GM19240 (cell line): ENCODE data around the gene TMPRSS4.
"Not testable (repeated sequence)": the region's sequence is repeated elsewhere in the genome, so short reads cannot be mapped to it uniquely, and the experiment has no call there.

Source experiments
- DNase-seq: peaks from one replicate; pipeline ENCODE4 v3.0.0; 2011; ENCODE audit warnings: low spot score; ENCODE audit not compliant: insufficient read length

TMPRSS4 gene

DNA sequence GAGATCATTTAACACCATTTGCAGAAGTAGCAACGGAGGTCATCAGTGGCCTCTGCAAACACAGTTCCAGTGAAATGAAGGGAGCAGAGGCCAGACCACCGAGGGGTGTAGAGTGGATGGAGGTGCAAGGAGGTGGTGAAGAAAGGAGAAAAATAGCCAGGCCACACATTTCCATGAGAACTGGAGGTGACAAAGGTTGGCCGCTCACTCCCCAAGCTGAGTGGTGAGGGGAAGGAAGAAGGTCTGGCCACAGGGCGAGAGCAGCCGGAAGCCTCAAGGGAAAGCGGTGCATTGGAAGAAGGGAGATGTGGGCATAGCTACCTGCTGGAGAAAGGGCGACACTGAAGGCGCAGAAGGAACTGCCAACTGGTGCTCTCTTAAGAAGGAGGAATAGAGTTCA, 20.1 kb upstream of the TMPRSS4 start:
- DNase-seq: no peak

- DNase-seq: no peak
Observed at GRCh38 chr11:118057251-118058145, 19.4 kb upstream of the TMPRSS4 start.

- DNase-seq: no peak
Observed at GRCh38 chr11:118058311-118059245, 18.3 kb upstream of the TMPRSS4 start.

DNA sequence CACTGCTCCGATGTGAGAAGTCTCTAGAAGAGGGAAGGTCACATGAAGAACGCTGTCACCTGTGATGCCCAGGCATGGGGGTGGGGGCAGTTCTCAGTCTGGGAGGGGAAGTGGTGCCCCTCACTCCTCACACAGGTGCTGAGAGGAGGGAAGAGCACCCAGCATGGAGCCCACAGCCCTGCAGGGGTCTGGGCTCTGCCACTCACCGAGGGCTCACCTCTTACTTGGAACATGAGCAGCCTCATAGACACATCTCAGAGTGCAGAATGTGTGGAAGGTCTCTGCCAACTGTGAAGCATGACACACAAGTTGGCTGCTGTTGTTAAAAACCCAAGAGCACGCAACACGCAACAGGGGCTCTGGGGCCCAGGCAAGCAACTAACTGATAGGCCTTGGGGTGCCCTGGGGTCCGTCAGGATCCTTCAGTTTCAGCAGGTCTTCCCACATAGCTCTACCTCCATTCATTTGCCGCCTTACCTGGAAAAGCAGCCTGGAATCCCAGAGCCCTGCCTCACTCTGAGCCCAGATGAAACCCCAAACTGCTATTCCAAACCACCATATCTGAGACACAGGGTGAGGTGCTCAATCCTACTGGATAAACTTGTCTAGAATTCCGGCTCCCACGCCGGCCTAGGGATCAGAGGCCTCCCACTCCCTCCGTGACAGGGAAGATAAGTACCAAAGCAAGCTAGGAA, 17.5 kb upstream of the TMPRSS4 start:
- DNase-seq: no peak

GRCh38 chr11:118060081-118060661, 16.7 kb upstream of the TMPRSS4 start:
- no peak for DNase-seq

DNA sequence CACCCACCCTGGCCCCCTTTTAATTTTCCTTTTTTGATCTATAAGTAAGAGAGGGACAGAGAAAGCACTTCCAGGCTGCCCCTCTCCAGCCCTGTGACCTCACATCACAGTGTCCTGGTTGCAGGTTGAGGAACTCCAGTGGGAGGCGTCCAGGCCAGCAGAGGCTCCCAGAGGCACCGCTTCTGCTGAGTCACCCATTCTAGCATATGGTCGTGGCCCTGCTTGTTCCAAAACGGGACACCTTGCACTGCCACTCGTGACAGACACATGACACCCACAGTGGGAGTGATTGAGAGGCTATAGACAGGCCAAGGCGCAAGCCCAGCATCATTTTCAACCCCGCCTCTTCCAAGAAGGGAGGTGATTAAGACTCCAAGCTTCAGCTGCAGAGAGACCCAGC, 16.0 kb upstream of the TMPRSS4 start:
- DNase-seq: no peak

DNA sequence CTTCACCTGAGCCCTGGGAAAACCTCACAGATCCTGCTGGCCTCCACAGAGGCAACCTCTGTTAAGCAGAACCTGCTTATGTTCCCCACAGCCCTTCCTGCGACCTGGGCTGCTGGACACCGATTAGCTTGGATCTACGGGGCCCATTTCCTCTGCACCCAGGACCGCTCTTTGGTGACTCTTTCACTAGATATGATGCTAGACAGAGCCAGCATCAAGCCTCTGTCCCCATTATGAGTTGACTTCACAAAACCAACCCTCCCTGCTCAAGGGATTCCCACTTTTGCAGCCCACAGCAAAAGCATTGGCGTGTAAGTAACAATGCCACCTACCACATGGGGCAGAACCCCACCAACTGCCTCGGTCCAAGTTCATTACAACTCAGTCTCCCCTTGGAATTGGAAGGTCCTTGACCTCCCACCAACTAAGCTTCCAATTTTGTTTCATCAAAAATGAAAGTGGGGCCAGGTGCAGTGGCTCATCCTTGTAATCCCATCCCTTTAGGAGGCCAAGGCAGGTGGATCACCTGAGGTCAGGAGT, 15.2 kb upstream of the TMPRSS4 start:
- DNase-seq: no peak

DNA sequence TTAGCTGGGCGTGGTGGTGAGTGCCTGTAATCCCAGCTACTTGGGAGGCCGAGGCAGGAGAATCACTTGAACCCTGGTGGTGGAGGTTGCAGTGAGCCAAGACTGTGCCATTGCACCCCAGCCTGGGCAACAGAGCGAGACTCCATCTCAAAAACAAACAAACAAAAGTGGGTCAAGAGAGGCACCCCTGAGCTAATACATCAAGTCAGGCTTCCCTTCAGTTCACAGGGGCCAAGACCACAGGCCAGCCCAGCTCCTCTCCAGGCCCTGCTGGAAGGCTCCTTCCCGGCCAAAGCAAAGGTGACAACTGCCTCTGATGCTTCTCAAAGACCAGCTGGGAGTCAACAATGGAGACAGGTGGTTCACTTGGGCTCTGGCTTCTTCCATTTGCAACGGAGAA, 14.7 kb upstream of the TMPRSS4 start:
- DNase-seq: not testable (repeated sequence)

- DNase-seq: not testable (repeated sequence)
Observed at GRCh38 chr11:118062631-118063030, 14.2 kb upstream of the TMPRSS4 start.

DNA sequence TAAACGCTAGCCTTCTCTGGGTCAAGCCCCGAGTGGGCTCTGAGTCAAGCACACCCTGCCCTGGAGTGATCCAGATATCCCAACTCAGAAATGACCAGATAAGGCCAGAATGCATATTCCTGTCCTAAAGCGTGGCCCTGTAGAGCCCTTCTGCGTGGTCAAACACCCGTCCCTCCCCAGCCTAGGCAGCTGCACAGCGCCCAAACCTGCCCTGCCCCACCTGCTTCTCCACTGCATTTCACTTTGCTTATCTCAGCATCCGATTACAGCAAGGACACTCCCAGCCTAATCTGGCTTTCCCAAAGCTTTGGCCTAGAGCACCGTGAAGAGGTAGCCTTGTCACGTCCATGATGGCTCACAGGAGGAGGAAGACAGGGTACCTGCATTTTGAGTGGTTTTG, 11.9 kb upstream of the TMPRSS4 start:
- DNase-seq: no peak

DNA sequence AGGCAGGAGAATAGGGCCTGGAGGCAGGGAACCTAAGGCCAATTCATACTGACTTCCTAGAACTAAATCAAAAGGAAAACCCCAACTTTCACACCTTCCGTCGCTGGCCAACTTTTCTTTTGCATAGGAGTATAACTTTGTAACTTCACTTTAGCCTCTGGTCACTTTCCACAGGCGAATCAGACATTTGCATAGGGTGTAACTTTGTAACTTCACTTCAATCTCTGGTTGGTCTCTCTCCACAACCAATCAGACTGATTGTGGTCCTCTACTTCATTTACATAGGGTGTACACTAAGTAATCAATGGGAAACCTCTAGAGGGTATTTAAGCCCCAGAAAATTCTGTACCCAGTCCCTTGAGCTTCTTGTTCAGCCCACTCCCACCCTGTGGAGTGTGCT, 11.5 kb upstream of the TMPRSS4 start:
- no peak for DNase-seq

- DNase-seq: no peak
Observed at GRCh38 chr11:118067006-118067405, 9.9 kb upstream of the TMPRSS4 start.

DNA sequence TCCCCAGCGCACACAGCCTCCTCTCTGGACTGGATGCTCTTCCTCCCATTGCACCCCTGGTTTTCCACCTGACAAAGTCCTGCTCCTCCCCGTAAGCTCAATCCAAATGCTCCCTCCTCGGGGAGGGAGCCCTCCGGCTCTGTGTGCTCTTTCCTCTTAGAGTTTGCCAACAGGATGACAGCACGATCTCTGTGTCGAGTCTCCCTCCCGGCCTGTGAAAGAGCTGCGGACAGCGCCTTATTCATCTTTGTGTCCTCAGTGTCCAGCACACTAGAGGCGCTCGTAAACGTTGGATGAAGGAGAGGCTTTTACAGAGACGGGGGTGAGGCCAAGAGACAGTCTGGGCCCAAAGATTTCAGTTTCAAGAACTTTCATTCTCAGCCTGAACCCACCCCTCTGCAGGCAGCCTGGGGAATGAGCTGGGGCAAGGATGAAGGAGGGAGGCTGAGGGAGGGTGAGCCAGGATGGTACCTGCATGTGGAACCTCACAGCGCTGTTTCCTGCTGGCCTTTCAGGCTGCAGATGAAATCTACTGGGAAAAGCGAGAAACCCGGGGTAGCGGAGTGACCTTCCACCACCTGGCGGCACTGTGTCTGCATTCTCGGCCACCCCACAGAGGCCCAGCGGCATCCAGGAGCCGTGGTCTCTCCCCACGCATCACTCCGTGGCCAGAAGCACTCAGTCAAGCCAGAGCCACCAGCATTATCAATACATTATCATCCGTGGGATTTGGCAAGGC, 8.5 kb upstream of the TMPRSS4 start:
- no peak for DNase-seq

DNA sequence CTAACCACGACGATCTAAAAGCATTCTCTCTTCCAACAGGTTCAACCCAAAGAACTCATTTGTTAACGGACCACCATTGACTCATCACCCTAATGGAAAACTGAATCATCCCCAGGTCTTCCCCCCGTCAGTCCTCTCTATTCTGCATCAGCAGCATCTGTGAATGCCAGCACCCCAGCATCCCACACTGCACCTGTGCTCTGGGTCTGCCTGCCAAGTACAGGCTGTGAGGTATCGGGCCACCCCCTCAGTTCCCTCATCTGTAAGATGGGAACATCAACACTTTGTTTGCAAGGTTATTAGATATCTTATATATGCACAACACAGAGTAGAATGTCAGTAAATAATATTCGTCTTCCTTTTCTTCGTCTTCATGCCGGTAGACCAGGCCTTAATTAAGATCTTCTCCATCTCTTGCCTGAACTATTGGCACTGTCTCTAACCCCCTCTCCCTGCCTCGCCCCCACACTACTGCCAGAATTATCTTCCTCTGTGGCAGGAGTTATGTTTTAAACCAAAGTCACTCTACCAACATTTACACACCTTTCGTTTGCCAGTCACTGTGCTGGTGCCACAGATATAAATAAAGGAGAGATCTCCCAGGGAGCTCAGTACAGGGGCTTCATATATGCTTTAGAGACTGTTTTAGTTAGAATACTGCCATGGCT, 7.8 kb upstream of the TMPRSS4 start:
- DNase-seq: no peak

- DNase-seq: no peak
Observed at GRCh38 chr11:118071416-118072030, 5.4 kb upstream of the TMPRSS4 start.

DNA sequence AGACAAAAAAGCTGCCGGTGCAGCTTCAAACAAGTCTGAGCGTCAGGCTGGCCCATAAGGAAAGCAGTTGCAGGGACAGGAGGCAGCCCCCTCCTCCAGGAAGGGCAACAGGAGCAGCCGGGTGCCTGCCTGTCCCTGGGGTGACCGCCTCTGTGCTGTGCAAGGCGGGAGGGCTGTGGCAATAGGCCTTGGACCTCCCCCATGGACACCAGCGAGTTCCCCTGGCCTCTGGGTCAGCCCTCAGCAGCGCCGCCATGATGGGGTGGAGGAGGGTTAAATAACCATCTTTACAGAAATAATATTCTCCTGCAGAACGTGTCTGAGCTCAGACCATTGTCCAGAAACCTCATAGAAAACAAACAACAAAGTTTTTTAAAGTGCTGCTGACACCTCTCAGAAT, 3.3 kb upstream of the TMPRSS4 start:
- DNase-seq: no peak

DNA sequence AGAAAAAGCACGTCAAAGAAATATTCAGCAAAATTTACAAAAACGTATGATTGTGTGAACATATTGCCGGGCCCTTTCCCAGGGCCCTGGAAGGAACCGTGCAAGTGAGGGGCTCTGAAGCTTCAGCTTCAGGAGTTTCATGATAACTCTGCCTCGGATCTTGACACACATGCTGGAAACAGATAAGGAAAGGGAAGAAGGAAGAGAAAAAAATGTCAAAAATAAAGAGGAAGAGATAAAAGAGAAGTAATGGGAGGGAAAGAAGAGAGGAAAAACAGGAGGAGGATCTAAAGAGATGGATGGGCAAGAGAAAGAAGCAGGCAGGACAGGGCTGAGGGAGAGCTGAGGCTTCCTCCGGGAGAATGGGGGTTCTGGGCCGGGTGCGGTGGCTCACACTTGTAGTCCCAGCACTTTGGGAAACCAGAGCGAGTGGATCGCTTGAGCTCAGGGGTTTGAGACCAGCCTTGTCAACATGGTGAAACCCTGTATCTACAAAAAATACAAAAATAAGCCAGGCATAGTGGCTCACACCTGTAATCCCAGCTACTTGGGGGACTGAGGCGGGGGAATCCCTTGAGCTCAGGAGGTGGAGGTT, 2.7 kb upstream of the TMPRSS4 start:
- no peak for DNase-seq

DNA sequence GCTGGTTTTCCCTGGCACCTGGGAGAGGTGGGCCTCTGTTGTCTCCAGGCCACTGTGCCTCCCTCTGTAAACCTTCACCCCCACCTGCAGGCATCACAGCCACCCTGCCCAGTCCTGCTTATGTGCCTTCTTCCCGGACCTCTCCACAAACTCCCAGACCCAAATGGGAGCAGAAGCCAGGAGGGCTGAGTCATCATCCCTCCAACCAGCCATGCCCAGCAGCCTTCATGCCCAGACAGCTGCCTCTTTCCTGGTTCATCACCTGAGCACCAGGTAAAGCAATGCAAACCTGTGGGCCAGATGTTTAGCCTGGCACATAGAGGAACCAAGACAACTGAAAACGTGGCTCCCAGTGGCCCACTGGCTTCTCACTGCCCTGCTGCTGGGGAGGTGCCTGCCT, 2.1 kb upstream of the TMPRSS4 start:
- no peak for DNase-seq

GRCh38 chr11:118078911-118079411, 2.1 kb downstream of the TMPRSS4 start:
- no peak for DNase-seq
